Measurements from ENCODE around the gene DPP7. TPM values are rescaled to one million over a fixed set of nuclear protein-coding genes. Genes with fewer than 3 reads are reported as not detected.

Gene DPP7
- total RNA-seq, 1 experiment from 2014 or later: 291 TPM

DNA sequence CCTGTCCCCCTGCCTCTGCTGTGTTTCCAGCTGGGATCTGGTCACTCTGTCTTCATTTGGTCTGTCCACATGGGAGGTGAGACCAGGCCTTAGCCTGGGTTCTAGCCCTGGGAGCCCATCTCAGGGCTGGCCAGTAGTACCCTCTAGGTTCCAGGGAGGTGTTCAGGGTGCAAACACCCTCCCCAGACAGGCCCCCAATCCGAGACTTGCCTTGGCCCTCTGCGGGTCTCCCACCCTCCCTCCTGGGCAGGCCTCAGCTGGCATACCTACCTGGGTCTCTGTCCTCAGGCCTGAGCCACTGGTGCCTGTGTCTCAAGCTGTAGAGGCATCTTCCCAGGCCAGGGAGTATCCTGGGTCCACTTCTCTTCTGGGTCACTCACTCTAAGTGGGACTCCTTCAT, 43.3 kb downstream of the DPP7 start:
- H4K20me1 ChIP-seq (ENCODE audit: insufficient read depth): no peaks in the 10 kb centered on the region; the same call in 1 of the 2 replicates
- DNase-seq (ENCODE audit: low read depth, low spot score): no peak
- H3K27me3 ChIP-seq (ENCODE audit: insufficient read depth, low read length): no peaks in the 10 kb centered on the region
- RAD21 ChIA-PET (ENCODE audit: low non-redundant PET in 1 of 2, low total read pairs in 2 of 2, uncharacterized antibody in 2 of 2, unreplicated experiment in 2 of 2): interaction anchor here in 1 of 2 experiments (0.5 kb wide), 1 partner anchor 80 kb away, joined by 11 read pairs; no protein-coding TSS in a partner anchor
- no peaks in the 10 kb centered on the region for H3K9me2 ChIP-seq (ENCODE audit: insufficient read depth)
- no peaks in the 10 kb centered on the region for H3K9me3 ChIP-seq (ENCODE audit: control insufficient read depth in 1 of 2, insufficient read depth in 1 of 2, low read depth in 1 of 2, low read length in 2 of 2)
- peak overlapping the region; percentile 93 for H3K4me2 ChIP-seq (ENCODE audit: low read length)
- H3K9ac ChIP-seq (ENCODE audit: low read length): peak overlapping the region; percentile 89
- H2AFZ ChIP-seq (ENCODE audit: low read depth, low read length, poor library complexity, severe bottlenecking): no peak overlapping the region
- peaks cover 38% of the 10 kb centered on the region for H3K79me2 ChIP-seq (ENCODE audit: insufficient read depth, low read length)
- peak overlapping the region; percentile 80 to 82 for H3K4me3 ChIP-seq (replicated peaks in 1 of 2; ENCODE audit: low read depth in 1 of 2, low read length in 2 of 2)
- H3K36me3 ChIP-seq (ENCODE audit: control insufficient read depth in 1 of 2, insufficient read depth in 2 of 2, low read length in 2 of 2): no peaks in the 10 kb centered on the region; a peak in 1 of 4 replicates
- BruUV-seq (replicated peaks): no TSS peak
- CTCF ChIA-PET: interaction anchor here (1.5 to 4.7 kb wide), 6 partner anchors 14 to 156 kb away, joined by 6 to 49 read pairs (median 12); partner anchors contain the start of genes MAN1B1, NPDC1 and RNF224
- intact Hi-C loops (cut with micrococcal nuclease): no loop called here
- H3K27ac ChIP-seq (ENCODE audit: low read depth, low read length): peak overlapping the region; percentile 64
- peaks cover 24 to 42% of the 10 kb centered on the region in 2 experiments for H3K4me1 ChIP-seq (ENCODE audit: control insufficient read depth in 1 of 2, insufficient read depth in 2 of 2, low read length in 2 of 2)
- POLR2A ChIA-PET: interaction anchor here (0.9 to 5.1 kb wide), 2 partner anchors 14 to 169 kb away, joined by 4 to 43 read pairs; partner anchors contain the start of genes MAN1B1 and TUBB4B
- no peak for ATAC-seq
- peak; percentile 8 for TF ChIP-seq POLR2A (IDR thresholded peaks at IDR 0.05; ENCODE audit: borderline replicate concordance, extremely low read depth, insufficient read depth, insufficient read length)
- TF ChIP-seq SIN3A (IDR thresholded peaks at IDR 0.05; ENCODE audit: low read depth): no peak

DNA sequence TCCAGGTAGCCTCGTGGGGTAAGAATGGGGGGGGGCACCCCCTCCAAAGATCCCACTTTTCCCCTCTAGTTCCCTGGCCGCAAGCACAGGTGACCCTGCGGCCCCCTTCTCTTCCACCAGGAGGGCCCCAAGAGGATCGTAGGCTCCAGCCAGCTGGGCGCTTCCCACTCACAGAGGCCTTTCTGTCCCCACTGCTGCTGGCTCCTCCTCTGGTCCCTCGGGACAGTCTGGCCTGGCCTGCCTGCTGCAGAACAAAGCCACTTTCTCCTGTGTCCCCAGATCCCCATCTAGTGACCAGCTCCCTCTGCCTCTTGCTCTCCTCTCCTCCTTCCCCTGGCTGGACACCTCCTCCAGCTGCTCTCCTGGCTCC, 43.6 kb downstream of the DPP7 start:
- ChIA-PET CTCF (interaction anchor here (1.5 to 4.7 kb wide), 7 partner anchors 12 to 156 kb away, joined by 6 to 49 read pairs (median 7); partner anchors contain the start of genes MAN1B1, NPDC1 and RNF224), POLR2A (interaction anchor here (0.9 to 5.1 kb wide), 4 partner anchors 11 to 170 kb away, joined by 3 to 43 read pairs (median 4); partner anchors contain the start of genes MAN1B1 and TUBB4B), RAD21 (ENCODE audit: low non-redundant PET in 1 of 2, low total read pairs in 2 of 2, uncharacterized antibody in 2 of 2, unreplicated experiment in 2 of 2) (interaction anchor here in 1 of 2 experiments (0.5 to 1.2 kb wide), 4 partner anchors 24 to 685 kb away, joined by 3 to 11 read pairs (median 4); no protein-coding TSS in a partner anchor)
- BruUV-seq (replicated peaks): TSS peak; percentile 87
- no peak for DNase-seq (ENCODE audit: low read depth, low spot score)
- Histone ChIP-seq H3K27ac (ENCODE audit: low read depth, low read length) (peak overlapping the region; percentile 64), H3K4me1 (ENCODE audit: control insufficient read depth in 1 of 2, insufficient read depth in 2 of 2, low read length in 2 of 2) (peaks cover 24 to 42% of the 10 kb centered on the region in 2 experiments), H3K9me3 (ENCODE audit: control insufficient read depth in 1 of 2, insufficient read depth in 1 of 2, low read depth in 1 of 2, low read length in 2 of 2) (no peaks in the 10 kb centered on the region), H3K9me2 (ENCODE audit: insufficient read depth) (no peaks in the 10 kb centered on the region), H3K4me2 (ENCODE audit: low read length) (peak overlapping the region; percentile 93), H3K4me3 (replicated peaks in 1 of 2; ENCODE audit: low read depth in 1 of 2, low read length in 2 of 2) (peak overlapping the region; percentile 80 to 82), H3K27me3 (ENCODE audit: insufficient read depth, low read length) (no peaks in the 10 kb centered on the region), H4K20me1 (ENCODE audit: insufficient read depth) (no peaks in the 10 kb centered on the region; the same call in 1 of the 2 replicates), H3K9ac (ENCODE audit: low read length) (peak overlapping the region; percentile 89), H2AFZ (ENCODE audit: low read depth, low read length, poor library complexity, severe bottlenecking) (no peak overlapping the region), H3K79me2 (ENCODE audit: insufficient read depth, low read length) (peaks cover 42% of the 10 kb centered on the region), H3K36me3 (ENCODE audit: control insufficient read depth in 1 of 2, insufficient read depth in 2 of 2, low read length in 2 of 2) (no peaks in the 10 kb centered on the region; a peak in 1 of 4 replicates)
- ATAC-seq: peak; percentile 29
- intact Hi-C loops (cut with micrococcal nuclease): no loop called here
- TF ChIP-seq, protein P1, sequence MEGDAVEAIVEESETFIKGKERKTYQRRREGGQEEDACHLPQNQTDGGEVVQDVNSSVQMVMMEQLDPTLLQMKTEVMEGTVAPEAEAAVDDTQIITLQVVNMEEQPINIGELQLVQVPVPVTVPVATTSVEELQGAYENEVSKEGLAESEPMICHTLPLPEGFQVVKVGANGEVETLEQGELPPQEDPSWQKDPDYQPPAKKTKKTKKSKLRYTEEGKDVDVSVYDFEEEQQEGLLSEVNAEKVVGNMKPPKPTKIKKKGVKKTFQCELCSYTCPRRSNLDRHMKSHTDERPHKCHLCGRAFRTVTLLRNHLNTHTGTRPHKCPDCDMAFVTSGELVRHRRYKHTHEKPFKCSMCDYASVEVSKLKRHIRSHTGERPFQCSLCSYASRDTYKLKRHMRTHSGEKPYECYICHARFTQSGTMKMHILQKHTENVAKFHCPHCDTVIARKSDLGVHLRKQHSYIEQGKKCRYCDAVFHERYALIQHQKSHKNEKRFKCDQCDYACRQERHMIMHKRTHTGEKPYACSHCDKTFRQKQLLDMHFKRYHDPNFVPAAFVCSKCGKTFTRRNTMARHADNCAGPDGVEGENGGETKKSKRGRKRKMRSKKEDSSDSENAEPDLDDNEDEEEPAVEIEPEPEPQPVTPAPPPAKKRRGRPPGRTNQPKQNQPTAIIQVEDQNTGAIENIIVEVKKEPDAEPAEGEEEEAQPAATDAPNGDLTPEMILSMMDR (IDR thresholded peaks at IDR 0.05 in 2 of 3, conservative IDR thresholded peaks at IDR 0.05 in 1 of 3; ENCODE audit: borderline replicate concordance in 1 of 3, insufficient read depth in 1 of 3, low read depth in 2 of 3, low read length in 2 of 3): 0 out of 6 replicates have a peak, but pooled peaks of 1 of the 3 experiments have one; percentile 14
- TF ChIP-seq, protein P2, sequence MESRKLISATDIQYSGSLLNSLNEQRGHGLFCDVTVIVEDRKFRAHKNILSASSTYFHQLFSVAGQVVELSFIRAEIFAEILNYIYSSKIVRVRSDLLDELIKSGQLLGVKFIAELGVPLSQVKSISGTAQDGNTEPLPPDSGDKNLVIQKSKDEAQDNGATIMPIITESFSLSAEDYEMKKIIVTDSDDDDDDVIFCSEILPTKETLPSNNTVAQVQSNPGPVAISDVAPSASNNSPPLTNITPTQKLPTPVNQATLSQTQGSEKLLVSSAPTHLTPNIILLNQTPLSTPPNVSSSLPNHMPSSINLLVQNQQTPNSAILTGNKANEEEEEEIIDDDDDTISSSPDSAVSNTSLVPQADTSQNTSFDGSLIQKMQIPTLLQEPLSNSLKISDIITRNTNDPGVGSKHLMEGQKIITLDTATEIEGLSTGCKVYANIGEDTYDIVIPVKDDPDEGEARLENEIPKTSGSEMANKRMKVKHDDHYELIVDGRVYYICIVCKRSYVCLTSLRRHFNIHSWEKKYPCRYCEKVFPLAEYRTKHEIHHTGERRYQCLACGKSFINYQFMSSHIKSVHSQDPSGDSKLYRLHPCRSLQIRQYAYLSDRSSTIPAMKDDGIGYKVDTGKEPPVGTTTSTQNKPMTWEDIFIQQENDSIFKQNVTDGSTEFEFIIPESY (IDR thresholded peaks at IDR 0.05; ENCODE audit: extremely low read depth, insufficient replicate concordance, low read length): no peak
- TF ChIP-seq POLR2A (IDR thresholded peaks at IDR 0.05; ENCODE audit: borderline replicate concordance, extremely low read depth, insufficient read depth, insufficient read length): peak; percentile 45
- TF ChIP-seq RAD21 (IDR thresholded peaks at IDR 0.05; ENCODE audit: low read depth): no peak
- TF ChIP-seq SIN3A (IDR thresholded peaks at IDR 0.05; ENCODE audit: low read depth): no peak
- TF ChIP-seq FOSL1 (IDR thresholded peaks at IDR 0.05; ENCODE audit: low read depth): no peak
- no peak for TF ChIP-seq EZH2phosphoT487 (IDR thresholded peaks at IDR 0.05; ENCODE audit: borderline replicate concordance)
- no peak for TF ChIP-seq CEBPB (IDR thresholded peaks at IDR 0.05; ENCODE audit: low read depth)
